Fibroblast of skin of left quadriceps (primary cell): ENCODE data around the gene EXOC3.
"Not testable (repeated sequence)": the region's sequence is repeated elsewhere in the genome, so short reads cannot be mapped to it uniquely, and the experiment has no call there.

Experiments
- DNase-seq, 2 experiments: peaks; one replicate each; pipeline ENCODE4 v3.0.0-alpha.2; 2013; ENCODE audit warnings: low read depth in 2 of 2

Gene EXOC3

GRCh38 chr5:500491-500890, 57.5 kb downstream of the EXOC3 start:
- no peak for DNase-seq

DNA sequence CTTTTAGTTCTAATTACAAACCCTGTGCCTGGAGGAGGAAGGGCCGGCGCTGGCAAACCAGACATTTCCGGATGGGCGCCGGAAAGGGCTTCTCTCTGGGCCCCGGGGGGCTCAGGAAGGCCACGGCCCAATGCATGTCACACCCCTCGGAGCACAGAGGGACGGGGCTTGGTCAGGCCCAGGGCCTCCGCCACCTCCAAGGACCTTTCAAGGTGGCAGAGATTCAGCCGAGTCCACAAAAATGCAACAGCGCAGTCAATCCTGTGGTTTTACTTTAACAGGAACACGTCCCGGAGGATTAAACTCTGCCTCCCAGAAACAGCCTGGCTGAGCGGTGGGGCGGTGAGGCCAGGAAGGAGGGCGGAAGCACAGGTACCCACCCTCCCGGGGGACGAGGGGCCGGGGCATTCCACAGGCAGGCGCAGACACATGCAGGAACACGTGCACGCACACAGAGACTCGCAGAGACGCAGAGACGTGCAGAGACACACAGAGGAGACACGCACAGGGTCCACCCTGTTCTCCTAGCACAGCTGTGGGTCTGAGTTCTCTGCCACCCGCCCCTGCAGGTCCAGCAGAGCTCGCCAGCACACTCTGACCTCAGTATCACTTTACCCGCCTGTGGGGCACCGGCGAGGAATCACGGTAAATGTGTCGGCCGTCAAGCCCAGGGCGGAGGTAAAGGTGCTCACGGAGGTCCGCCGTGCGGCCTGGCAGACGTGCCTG, 58.3 kb downstream of the EXOC3 start:
- DNase-seq = no peak

GRCh38 chr5:501831-502184, 58.8 kb downstream of the EXOC3 start:
- no peak for DNase-seq

- no peak for DNase-seq
Observed at GRCh38 chr5:502325-503079, 59.5 kb downstream of the EXOC3 start.

DNA sequence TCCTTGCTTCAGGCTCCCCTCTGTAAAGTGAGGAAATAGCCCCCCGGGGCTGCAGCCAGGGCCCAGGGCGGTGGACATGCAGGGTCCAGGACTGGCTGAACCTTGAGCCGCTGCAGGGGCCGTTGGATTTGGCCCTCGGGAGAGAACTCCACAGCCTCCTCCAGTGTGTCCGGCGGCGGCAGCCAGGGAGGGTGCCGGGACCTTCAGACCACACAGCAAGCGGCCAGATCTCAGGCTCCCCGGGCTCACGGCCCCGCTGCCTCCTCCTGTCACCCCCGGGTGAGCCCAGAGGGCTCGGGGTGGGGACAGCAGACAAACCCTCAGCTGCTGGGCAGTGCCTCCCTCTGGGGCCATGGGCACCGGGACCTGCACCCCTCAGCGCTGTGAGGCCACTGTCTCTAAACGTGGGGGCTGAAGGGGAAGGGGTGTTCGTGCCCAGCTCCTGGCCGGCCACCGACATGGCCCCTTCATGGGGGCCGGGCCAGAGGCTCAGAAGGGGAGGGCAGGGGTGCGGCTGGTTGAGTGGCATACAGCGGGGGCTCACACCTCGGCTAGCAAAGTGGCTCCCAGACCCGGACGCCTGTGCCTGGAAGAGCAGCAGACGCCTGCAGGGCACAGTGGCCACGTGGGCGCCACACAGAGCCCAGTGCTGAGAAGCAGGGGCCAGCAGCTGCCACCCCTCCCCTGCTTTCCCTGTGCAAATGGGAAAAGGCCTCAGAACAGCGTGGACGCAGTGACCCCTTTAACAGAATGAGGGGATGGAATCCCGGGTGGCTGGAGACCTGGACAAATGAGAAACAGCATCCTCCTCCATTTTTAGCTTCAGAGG, 61.6 kb downstream of the EXOC3 start:
- no peak for DNase-seq

- DNase-seq = no peak
Observed at GRCh38 chr5:505951-506525, 63.1 kb downstream of the EXOC3 start.

- not testable (repeated sequence) for DNase-seq
Observed at GRCh38 chr5:507986-508575, 65.1 kb downstream of the EXOC3 start.

DNA sequence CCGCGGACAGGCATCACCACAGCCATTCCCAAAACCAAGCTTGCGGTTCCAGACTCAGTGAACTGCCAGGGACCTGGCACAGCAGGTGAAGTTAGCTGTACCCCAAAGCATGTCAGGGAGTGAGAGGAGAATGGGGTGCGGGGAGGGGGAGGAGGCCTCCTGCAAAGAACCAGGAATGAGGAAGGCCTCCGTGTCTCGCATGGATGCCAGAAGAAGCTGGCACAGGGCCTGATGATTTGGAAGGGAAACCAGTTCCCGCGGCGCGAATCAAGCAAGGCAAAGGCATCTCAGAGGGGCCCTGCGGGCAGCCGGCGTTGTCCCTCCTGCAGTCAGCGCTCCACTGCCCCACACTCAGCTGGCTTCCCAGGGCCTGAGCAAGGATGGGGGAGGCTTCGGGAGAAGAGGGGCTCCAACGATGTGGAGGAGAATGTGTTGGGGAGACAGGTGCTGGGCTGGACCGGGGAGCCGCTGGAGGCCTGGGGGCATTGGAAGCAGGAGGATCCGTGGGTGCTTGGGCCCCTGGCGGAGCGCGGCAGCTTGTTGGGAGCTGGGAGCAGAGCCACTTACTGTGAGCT, 66.7 kb downstream of the EXOC3 start:
- no peak for DNase-seq

- DNase-seq = no peak
Observed at GRCh38 chr5:510521-510920, 67.5 kb downstream of the EXOC3 start.

GRCh38 chr5:511476-511875, 68.5 kb downstream of the EXOC3 start:
- no peak for DNase-seq

- no peak for DNase-seq
Observed at GRCh38 chr5:513216-514100, 70.5 kb downstream of the EXOC3 start.

DNA sequence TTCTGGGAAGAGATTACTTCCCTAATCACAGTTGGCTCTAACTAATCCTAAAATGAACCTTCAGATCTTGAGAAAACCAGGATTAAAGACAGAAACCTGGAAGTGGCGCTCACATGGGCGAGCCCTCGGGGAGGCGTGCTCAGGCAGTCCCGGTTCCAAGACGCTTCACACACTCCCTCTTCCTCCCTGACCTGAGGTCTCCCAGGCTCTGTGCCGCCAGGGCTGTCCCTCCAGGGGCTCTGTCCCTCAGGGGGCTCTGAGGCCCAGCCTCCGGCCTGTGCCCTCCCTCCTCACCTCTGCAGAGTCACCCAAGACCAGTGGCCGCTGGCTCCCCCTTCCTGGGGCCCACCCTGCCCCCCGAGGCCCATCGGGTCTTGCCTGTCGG, 71.1 kb downstream of the EXOC3 start:
- no peak for DNase-seq

DNA sequence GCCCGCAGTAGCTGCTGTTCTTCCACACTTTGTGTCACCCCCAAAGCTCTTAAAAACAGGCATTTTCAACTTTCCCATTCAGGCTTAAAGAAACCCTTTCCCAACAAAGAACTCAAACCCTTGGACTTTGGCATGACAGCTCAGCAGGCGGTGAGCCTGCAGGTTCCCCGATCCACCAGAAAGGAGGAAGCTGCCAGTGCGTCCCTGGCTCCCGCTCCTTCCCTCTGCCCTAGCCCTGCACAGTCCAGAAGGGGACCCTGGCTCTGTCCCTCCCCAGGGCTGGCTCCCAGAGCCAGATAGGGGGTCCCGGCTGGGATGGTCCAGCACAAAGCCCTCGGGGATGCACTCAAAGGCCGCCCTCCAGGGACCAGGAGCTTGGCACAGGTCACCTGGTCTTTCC, 71.7 kb downstream of the EXOC3 start:
- DNase-seq = no peak

DNA sequence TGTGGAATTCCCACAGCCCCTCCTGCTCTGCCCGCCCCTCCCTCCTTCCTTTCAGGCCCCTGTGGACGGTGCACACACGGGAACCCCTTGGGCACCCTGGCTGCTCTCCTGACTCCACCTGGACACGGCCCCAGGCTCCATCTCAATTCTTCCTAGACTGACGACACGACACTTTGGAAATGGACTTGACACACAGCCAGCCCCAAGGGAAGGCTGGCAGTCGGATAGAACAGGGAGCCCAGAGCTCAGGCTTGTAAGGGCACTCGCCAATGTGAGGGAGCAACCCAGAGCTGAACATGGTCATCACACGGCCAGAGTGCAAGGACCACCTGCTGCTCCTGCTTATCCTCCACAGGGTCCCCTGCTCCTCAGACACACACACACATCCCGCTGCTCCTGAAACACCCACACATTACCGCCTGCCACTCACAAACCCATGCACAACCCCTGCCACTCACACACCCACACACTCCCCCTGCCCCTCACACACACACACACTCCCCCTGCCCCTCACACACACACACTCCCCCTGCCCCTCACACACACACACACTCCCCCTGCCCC, 72.4 kb downstream of the EXOC3 start:
- no peak for DNase-seq

GRCh38 chr5:516338-516925, 73.5 kb downstream of the EXOC3 start:
- DNase-seq = no peak
